Neural crest cell (in vitro differentiated cells): ENCODE data around the gene TANGO2. TPM values are rescaled to one million over a fixed set of nuclear protein-coding genes. Genes with fewer than 3 reads are reported as not detected.
A peak's percentile ranks its signal among the peaks of the same experiment; 100 is the strongest.

Experiments used
- DNase-seq: peaks from one replicate; pipeline ENCODE4 v3.0.0; 2021; ENCODE audit warnings: low read depth, mixed read lengths, low spot score
- H3K27ac Mint-ChIP-seq: one replicate; pipeline ENCODE4 v1.8.0; 2021; ENCODE audit warnings: mild to moderate bottlenecking, mixed read lengths; ENCODE audit not compliant: unreplicated experiment
- H3K27me3 Mint-ChIP-seq: 2 replicates; pipeline ENCODE4 v1.8.0; 2021; ENCODE audit warnings: low read depth, mild to moderate bottlenecking, mixed read lengths
- H3K36me3 Mint-ChIP-seq: 2 replicates; pipeline ENCODE4 v1.8.0; 2021; ENCODE audit warnings: low read depth, mild to moderate bottlenecking, mixed read lengths
- H3K4me1 Mint-ChIP-seq: 2 replicates; pipeline ENCODE4 v1.8.0; 2021; ENCODE audit warnings: mixed read lengths
- H3K4me3 Mint-ChIP-seq: one replicate; pipeline ENCODE4 v1.8.0; 2021; ENCODE audit warnings: mild to moderate bottlenecking, mixed read lengths
- H3K9me3 Mint-ChIP-seq: 2 replicates; pipeline ENCODE4 v1.8.0; 2021; ENCODE audit warnings: mixed read lengths
- CTCF ChIP-seq: fragments of 200-600 bp; sonication (generic); conservative IDR thresholded peaks from 2 replicates; pipeline ENCODE4 v1.5.0; 2021; ENCODE audit warnings: antibody characterized with exemption, mild to moderate bottlenecking
- total RNA-seq: library from RNA; stranded (reverse); gene quantifications from 2 replicates; pipeline ENCODE4 v1.2.1, GENCODE V29; 2021

TANGO2 gene
- total RNA-seq, 1 donor from 2014 or later: 13.4 TPM

GRCh38 chr22:20108757-20109230 lies 87.9 kb downstream of the TANGO2 start:
- Mint-ChIP-seq H3K27me3 (peaks cover 9% of the 10 kb centered on the region), H3K36me3 (peaks cover 9% of the 10 kb centered on the region), H3K9me3 (no peaks in the 10 kb centered on the region), H3K27ac (no peak overlapping the region), H3K4me3 (peak overlapping the region; percentile 14), H3K4me1 (peaks cover 7% of the 10 kb centered on the region)
- no peak for TF ChIP-seq CTCF
- DNase-seq: no peak

GRCh38 chr22:20109411-20110358 lies 88.8 kb downstream of the TANGO2 start:
- H3K4me1 Mint-ChIP-seq: peaks cover 7% of the 10 kb centered on the region
- H3K4me3 Mint-ChIP-seq: peak overlapping the region; percentile 80
- peaks cover 9% of the 10 kb centered on the region for H3K36me3 Mint-ChIP-seq
- H3K9me3 Mint-ChIP-seq: no peaks in the 10 kb centered on the region
- TF ChIP-seq CTCF: no peak
- H3K27me3 Mint-ChIP-seq: peaks cover 13% of the 10 kb centered on the region
- H3K27ac Mint-ChIP-seq: no peak overlapping the region
- no peak for DNase-seq

- TF ChIP-seq CTCF: no peak
- Mint-ChIP-seq H3K9me3 (no peaks in the 10 kb centered on the region), H3K4me3 (peak overlapping the region; percentile 80), H3K36me3 (peaks cover 9% of the 10 kb centered on the region), H3K27me3 (peaks cover 13% of the 10 kb centered on the region), H3K4me1 (peaks cover 11% of the 10 kb centered on the region), H3K27ac (no peak overlapping the region)
- DNase-seq: no peak
These were observed 89.6 kb downstream of the TANGO2 start for GRCh38 chr22:20110359-20110985.

GRCh38 chr22:20111045-20111688 lies 90.3 kb downstream of the TANGO2 start:
- Mint-ChIP-seq H3K36me3 (peaks cover 9% of the 10 kb centered on the region), H3K4me3 (peak overlapping the region; percentile 80), H3K9me3 (no peaks in the 10 kb centered on the region), H3K27me3 (peaks cover 13% of the 10 kb centered on the region), H3K27ac (no peak overlapping the region), H3K4me1 (peaks cover 12% of the 10 kb centered on the region)
- TF ChIP-seq CTCF: peak; percentile 60
- DNase-seq: no peak

- Mint-ChIP-seq H3K4me3 (peak overlapping the region; percentile 75), H3K4me1 (peaks cover 12% of the 10 kb centered on the region), H3K27me3 (peaks cover 13% of the 10 kb centered on the region), H3K9me3 (no peaks in the 10 kb centered on the region), H3K36me3 (peaks cover 9% of the 10 kb centered on the region), H3K27ac (no peak overlapping the region)
- no peak for TF ChIP-seq CTCF
- DNase-seq: no peak
These were observed 91.0 kb downstream of the TANGO2 start for GRCh38 chr22:20111689-20112622.
